ENCODE measurements around the gene ZNF319.
"Not testable (repeated sequence)": the region's sequence is repeated elsewhere in the genome, so short reads cannot be mapped to it uniquely, and the experiment has no call there.

Gene ZNF319

GRCh38 chr16:57996406-57997175 is 3.9 kb downstream of the ZNF319 start:
- DNase-seq, result no peak

DNA sequence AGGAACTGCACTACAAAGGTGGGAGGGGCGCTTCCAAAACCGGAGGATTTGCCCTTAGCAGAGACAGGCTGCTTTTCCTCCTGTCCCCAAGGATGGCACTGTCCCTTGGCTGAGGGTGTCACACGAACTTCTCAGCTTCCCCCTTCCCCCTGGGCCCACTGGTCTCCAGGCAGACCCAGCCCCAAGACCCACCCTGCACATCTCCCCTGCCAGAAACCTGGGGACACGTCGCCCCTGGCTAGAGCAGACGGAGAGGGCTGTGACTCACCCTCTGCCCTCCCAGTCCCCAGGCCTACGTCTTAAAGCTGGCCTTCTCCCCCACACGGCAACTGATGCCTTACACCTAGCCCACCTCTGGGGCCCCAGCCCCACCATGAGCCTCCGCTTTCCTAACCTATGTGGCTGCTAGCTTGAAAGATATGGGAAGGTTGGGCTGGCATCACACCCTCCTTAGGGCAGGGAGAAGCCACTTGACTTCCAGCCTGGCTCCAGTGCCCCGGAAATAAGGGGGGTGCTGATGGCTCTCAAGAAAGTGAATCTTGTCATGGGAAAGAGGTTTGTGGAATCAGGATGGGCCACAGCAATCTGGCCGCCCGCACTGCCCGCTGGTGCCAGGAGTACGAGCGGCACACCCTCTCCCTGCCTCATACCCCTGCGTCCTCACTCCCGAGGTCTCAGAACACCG is 4.6 kb downstream of the ZNF319 start:
- DNase-seq, result no peak

DNA sequence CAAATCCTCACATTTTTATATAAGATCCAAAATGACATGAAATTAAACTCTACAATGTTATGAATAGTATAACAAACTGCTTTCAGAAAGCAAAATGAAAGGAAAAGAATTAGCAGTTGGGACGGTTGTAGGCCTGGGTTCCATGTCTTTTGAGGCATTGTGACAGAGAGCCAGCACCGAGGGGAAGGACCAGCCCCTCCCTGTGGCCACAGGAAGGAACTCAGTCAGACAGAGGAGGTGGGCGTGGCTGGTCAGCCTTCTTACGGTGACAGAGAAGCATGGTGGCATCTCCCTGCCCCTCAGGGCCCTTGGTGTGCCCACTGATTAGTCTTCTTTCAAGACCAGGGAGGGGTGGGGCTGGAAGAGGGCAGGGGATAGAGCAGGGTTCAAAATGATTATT is 5.7 kb downstream of the ZNF319 start:
- DNase-seq, result peak; percentile 32 to 36

- no peak for DNase-seq
These were observed 6.1 kb downstream of the ZNF319 start for GRCh38 chr16:57994361-57994760.

GRCh38 chr16:57993897-57994296 is 6.6 kb downstream of the ZNF319 start:
- DNase-seq, result no peak

DNA sequence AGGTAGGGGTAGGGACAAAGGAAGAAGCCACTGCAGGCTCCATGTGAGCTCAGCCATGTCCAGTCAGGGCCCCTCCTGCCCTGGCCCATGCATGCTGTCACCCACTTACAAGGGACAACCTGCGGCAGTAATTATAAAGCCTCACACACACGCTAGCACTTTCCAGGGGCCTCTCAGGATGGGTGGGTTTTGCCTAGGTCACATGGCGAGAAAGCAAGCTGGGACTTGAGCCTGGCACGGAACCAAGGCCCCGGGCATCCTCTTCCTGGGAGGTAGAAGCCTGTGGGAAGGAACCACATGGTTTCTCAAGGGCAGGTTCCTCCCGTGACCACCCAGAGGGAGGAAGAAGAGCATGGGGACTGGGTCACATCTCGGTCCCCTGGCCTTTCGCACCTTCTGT is 7.0 kb downstream of the ZNF319 start:
- DNase-seq, result no peak

DNA sequence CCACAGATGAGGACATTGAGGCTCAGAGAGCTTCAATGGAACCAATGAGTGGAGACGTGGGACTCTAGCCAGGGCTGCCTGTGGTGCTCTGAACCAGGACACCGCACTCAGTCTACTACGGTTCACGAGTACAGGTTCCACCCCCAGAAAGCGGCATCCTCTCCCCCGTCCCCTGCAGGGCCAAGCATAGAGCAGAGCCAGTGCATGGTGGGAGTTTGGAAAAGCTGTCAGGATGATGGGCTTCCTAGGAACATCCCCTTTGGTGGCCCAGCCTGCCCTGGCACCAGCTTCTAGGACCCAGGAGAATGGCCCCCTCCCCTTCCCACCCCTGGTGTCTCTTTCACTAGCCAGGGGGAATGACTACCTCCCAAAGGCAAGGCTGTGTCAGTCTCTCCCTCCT is 8.4 kb downstream of the ZNF319 start:
- DNase-seq, result no peak

- no peak for DNase-seq
These were observed 8.9 kb downstream of the ZNF319 start for GRCh38 chr16:57991551-57992059.

DNA sequence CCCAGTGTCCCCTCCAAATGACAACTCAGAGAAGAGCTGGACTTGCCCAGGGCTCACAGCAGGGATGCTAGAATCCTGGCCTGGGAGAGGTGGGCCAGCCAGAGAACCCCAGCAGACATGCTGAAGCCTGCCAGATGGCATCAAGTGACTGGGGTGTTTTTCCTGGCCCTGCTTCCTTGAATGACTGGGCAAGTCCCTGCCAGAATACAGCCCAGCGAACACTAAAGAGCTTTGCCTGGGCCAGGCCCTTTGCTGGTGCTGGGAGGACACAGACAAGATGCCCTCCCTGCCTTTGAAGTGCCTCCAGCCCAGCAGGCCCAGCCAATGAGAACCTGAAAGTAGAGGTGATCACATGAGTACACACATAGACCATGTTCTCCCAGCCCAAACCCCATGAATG is 11.5 kb downstream of the ZNF319 start:
- no peak for DNase-seq

GRCh38 chr16:57987441-57988177 is 12.9 kb downstream of the ZNF319 start:
- DNase-seq, result no peak

- DNase-seq, result no peak
These were observed 14.3 kb downstream of the ZNF319 start for GRCh38 chr16:57986196-57986595.

DNA sequence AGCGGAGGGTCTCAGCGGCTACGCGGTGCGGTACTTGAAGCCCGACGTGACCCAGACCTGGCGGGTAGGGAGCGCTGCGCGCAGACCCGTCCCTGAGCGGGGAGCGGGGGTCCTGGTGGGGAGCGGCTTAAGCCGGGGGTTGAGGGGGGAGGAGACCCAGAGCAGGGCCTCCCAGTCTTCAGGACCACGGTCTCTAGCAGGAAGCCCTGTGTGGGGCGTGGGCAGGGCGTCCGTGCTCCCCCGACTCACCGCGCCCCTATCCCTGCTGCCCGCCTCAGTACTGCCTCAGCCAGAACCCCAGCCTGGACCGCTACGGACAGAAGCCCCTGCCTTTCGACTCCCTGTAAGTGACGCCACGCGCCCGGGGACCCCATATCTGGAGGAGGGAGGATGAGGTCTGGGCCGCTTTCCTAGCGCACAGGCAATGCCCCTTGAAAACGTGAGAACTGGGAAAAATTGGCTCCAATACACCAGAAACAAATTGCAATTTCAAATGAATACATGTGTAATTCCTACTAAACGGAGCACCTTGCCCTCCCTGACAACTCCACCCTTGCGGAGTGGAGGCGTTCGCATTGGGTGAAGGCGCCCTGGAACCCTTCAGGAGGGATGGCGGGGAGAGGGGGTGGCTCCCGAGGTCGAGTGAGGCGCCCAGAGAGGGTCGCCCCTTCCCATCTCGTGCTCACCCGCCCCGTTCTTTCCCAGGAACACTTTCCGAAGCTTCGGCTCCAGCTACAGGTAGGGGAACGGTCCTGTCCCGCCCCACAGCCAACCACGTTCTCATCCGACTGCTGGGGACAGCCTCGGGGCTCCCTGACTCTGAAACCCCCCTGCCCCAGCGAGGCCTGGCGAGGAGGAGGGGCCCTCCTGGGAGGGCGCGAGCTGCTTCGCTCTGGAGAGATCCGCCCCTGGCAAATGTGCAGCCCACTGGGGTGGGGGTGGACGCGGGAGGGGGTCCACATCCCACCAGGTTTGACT is 15.0 kb downstream of the ZNF319 start:
- DNase-seq, result no peak

DNA sequence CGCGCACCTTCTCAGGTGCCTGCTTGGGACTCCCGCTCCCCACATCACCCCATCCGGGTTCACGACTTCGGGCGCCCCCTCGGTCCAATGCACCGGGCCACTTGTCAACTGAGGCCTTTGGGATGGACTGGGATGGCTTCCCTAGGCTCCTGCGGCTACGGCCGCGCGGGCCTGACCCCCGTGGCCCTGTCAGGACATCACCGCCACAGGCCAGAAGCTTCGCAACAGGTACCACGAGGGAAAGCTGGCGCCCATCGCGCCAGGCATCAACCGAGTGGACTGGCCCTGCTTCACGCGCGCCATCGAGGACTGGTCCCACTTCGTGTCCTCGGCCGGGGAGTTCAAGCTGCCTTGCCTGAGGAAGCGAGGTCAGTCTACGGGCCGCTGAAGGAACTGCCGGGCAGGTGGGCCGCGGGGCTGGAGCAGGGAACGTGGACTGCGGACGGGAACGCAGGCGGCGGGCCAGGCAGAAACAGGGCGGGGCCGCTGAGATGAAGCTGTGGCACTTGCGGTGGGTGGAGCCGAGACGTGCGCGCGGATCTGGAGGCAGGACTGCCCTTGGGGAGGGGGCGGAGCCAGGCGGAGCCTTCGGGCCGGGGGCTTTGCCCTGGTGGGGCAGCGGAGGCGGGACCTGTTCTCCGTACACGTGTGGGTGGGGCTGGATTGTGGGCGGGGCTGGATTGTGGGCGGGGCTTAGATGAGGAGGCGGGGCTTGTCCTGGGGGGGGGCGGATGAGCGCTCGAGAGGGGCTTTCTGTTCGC is 15.8 kb downstream of the ZNF319 start:
- DNase-seq, result peak; percentile 85 to 87

DNA sequence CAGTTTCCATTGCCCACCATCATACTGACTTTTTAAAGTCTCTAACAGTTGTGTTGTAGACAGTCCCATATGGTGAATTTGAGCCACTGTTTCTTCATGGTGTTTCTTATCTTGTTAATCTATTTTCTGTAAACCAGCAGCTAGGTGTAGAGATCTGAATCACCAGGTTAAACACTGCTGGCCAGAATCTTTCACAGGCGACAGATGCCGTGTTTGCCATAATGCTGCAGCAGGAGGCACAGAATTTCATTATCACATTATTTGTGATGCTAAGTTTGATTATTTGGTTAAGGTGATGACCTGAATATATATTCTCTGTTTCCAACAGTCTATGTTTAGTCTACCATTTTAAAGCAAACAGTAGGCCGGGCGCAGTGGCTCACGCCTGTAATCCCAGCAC is 18.1 kb downstream of the ZNF319 start:
- no peak for DNase-seq

DNA sequence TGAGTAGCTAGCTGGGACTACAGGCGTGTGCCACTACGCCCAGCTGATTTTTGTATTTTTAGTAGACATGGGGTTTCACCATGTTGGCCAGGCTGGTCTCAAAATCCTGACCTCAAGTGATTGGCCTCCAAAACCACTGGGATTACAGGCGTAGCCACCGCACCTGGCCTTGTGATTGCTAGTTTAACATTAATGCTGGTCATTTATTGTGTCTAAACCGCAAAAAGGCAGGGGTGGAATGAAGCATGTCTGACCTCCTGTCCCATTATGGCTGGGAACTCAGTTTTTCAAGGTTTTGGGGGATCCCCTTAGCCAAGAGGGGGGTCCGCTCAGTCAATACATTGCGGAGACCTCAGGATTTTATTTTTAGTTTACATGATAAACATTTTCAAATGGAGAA is 18.8 kb downstream of the ZNF319 start:
- DNase-seq, result no peak

DNA sequence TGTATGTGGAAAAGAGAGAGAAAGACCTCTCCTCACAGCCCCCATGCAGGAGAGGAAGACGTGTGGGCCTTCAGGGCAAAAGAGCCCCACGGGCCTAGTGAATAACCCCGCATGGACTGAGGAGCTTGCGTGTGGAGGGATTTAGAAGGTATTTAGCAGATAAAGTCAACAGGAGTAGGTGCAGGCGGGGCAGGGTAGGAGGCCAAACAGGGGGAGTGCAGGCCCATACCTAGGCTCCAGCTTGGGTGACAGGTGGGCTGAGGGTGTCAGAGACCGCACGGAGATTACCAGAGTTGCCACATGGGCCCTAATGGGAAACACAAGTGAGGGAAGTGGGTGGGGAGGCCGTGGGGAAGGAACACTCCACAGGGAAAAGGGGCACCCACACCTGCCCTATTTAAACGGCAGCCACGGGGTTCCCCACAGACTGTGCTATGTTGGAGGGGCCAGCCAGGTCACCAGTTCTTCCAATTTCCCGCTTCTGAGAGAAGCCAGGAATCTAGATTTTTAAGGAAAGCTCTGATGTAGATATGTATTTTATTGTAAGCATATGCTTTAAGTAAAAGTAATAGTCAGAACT is 21.4 kb downstream of the ZNF319 start:
- no peak for DNase-seq

- DNase-seq, result not testable (repeated sequence)
These were observed 22.4 kb downstream of the ZNF319 start for GRCh38 chr16:57978070-57978465.

DNA sequence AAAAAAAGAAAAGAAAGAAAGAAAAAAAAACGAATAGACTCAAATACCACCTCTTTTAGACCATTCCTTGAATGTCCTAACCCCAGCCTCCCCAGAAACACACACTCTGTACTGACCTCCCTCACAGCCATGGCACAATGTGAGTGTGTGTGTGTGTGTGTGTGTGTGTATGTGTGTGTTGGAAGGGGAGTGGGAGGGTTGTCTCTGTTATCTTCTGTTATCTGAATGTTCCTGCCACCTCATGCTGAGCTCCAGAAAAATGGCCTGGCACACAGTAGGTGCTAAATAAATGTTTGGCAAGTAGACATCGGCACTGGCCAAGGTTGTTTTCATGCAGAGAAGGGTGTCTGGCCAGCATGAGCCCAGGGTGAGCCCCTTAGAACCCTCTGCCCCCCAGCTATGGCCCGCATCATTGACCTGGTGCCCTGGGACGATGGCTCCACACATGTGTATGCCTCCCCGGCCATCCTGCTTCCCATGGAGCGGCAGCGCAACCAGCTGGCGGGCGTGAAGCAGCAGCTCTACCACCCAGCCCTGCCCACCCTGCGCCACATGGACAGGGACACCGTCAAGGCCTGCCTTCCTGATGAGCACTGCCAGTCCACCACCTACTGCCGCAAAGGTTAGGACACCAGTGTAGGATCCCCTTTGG is 22.9 kb downstream of the ZNF319 start:
- no peak for DNase-seq

GRCh38 chr16:57976331-57976796 is 24.1 kb downstream of the ZNF319 start:
- DNase-seq, result no peak

- no peak for DNase-seq
These were observed 28.2 kb downstream of the ZNF319 start for GRCh38 chr16:57972306-57972705.

DNA sequence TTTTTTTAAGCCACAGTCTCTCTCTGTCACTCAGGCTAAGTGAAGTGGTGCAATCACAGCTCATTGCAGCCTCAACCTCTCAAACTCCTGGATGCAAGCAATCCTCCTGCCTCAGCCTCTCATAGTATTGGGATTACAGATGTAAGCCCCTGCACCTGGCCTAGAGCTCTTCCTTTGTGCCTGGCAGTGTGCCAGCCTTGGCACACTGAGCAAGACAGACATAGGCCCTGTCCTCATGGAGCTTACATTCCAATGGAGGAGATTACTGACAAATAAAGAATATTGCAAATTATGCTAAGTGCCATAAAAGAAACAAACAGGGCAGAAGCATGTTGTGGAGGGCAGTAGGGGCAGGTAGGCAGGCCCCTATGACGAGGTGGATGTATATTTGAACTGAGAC is 28.6 kb downstream of the ZNF319 start:
- DNase-seq, result no peak

All from stimulated activated CD4-positive, alpha-beta T cell treated with anti-CD3 and anti-CD28 coated beads, Interleukin-2, amount 100 ng/mL, for 48 hours (primary cell).